Central memory CD8-positive, alpha-beta T cell (primary cell): ENCODE results near the gene NKAIN2.
"Not testable (repeated sequence)": the region's sequence is repeated elsewhere in the genome, so short reads cannot be mapped to it uniquely, and the experiment has no call there.

Source experiments
- ATAC-seq: fragments of 150-1000 bp; cut with Tn5 transposase; replicated peaks from 2 replicates; pipeline ENCODE4 v1.10.0; 2022; ENCODE audit warnings: mild to moderate bottlenecking, moderate FRiP score, moderate number of reproducible peaks; ENCODE audit not compliant: poor library complexity, severe bottlenecking; ENCODE audit errors: extremely low read depth
- DNase-seq, 2 donors: peaks; one replicate each; pipeline ENCODE4 v3.0.0; 2021; ENCODE audit warnings: low spot score in 2 of 2
- H3K27ac Mint-ChIP-seq: one replicate; pipeline ENCODE4 v1.8.0; 2022; ENCODE audit warnings: low read depth, mild to moderate bottlenecking, moderate library complexity, mixed read lengths
- H3K27me3 Mint-ChIP-seq: one replicate; pipeline ENCODE4 v1.8.0; 2022; ENCODE audit warnings: mixed read lengths
- H3K36me3 Mint-ChIP-seq: one replicate; pipeline ENCODE4 v1.8.0; 2022; ENCODE audit warnings: mild to moderate bottlenecking, moderate library complexity, mixed read lengths; ENCODE audit not compliant: insufficient read depth
- H3K4me1 Mint-ChIP-seq: one replicate; pipeline ENCODE4 v1.8.0; 2022; ENCODE audit warnings: mixed read lengths
- H3K4me3 Mint-ChIP-seq: one replicate; pipeline ENCODE4 v1.8.0; 2022; ENCODE audit warnings: mild to moderate bottlenecking, moderate library complexity, mixed read lengths
- H3K9me3 Mint-ChIP-seq: one replicate; pipeline ENCODE4 v1.8.0; 2022; ENCODE audit warnings: mixed read lengths

NKAIN2 gene

GRCh38 chr6:124561635-124562130 is 758.0 kb downstream of the NKAIN2 start:
- H3K4me1 Mint-ChIP-seq, result no peaks in the 10 kb centered on the region
- H3K36me3 Mint-ChIP-seq, result no peaks in the 10 kb centered on the region
- ATAC-seq (no peak), DNase-seq (no peak)
- no peaks in the 10 kb centered on the region for H3K27me3 Mint-ChIP-seq
- H3K4me3 Mint-ChIP-seq, result no peak overlapping the region
- no peak overlapping the region for H3K27ac Mint-ChIP-seq
- no peaks in the 10 kb centered on the region for H3K9me3 Mint-ChIP-seq

- H3K27me3 Mint-ChIP-seq, H3K36me3 Mint-ChIP-seq, H3K4me1 Mint-ChIP-seq: not testable (repeated sequence)
Measured at GRCh38 chr6:124564125-124564524, 760.5 kb downstream of the NKAIN2 start.

GRCh38 chr6:124567401-124567800 is 763.7 kb downstream of the NKAIN2 start:
- Mint-ChIP-seq H3K36me3 (no peaks in the 10 kb centered on the region), H3K4me3 (no peak overlapping the region), H3K9me3 (peaks cover 24% of the 10 kb centered on the region), H3K4me1 (no peaks in the 10 kb centered on the region), H3K27ac (no peak overlapping the region), H3K27me3 (no peaks in the 10 kb centered on the region)
- no peak for ATAC-seq
- no peak for DNase-seq

More at GRCh38 chr6:124564125-124564524, 760.5 kb downstream of the NKAIN2 start:
- not testable (repeated sequence) for H3K9me3 Mint-ChIP-seq, DNase-seq, H3K27ac Mint-ChIP-seq, ATAC-seq, H3K4me3 Mint-ChIP-seq

GRCh38 chr6:124573953-124574352 is 770.3 kb downstream of the NKAIN2 start:
- ATAC-seq, result no peak
- H3K27ac Mint-ChIP-seq, result no peak overlapping the region
- H3K9me3 Mint-ChIP-seq, result peaks cover 27% of the 10 kb centered on the region
- no peaks in the 10 kb centered on the region for H3K27me3 Mint-ChIP-seq
- H3K36me3 Mint-ChIP-seq, result no peaks in the 10 kb centered on the region
- H3K4me3 Mint-ChIP-seq, result no peak overlapping the region
- DNase-seq, result no peak
- H3K4me1 Mint-ChIP-seq, result no peaks in the 10 kb centered on the region

- no peaks in the 10 kb centered on the region for H3K4me1 Mint-ChIP-seq
- DNase-seq, result no peak
- no peak overlapping the region for H3K27ac Mint-ChIP-seq
- H3K27me3 Mint-ChIP-seq, result no peaks in the 10 kb centered on the region
- peaks cover 24% of the 10 kb centered on the region for H3K9me3 Mint-ChIP-seq
- ATAC-seq, result no peak
- H3K4me3 Mint-ChIP-seq, result no peak overlapping the region
- H3K36me3 Mint-ChIP-seq, result no peaks in the 10 kb centered on the region
Measured at GRCh38 chr6:124577734-124578281, 774.1 kb downstream of the NKAIN2 start.

- Mint-ChIP-seq H3K9me3 (peaks cover 27% of the 10 kb centered on the region), H3K4me3 (no peak overlapping the region), H3K27me3 (no peaks in the 10 kb centered on the region), H3K36me3 (no peaks in the 10 kb centered on the region), H3K4me1 (no peaks in the 10 kb centered on the region), H3K27ac (no peak overlapping the region)
- ATAC-seq (no peak), DNase-seq (no peak)
Measured at GRCh38 chr6:124590001-124590400, 786.3 kb downstream of the NKAIN2 start.

GRCh38 chr6:124599656-124600055 is 796.0 kb downstream of the NKAIN2 start:
- peaks cover 2% of the 10 kb centered on the region for H3K9me3 Mint-ChIP-seq
- H3K4me3 Mint-ChIP-seq, result no peak overlapping the region
- DNase-seq (no peak), ATAC-seq (no peak)
- no peaks in the 10 kb centered on the region for H3K36me3 Mint-ChIP-seq
- H3K4me1 Mint-ChIP-seq, result no peaks in the 10 kb centered on the region
- H3K27me3 Mint-ChIP-seq, result no peaks in the 10 kb centered on the region
- H3K27ac Mint-ChIP-seq, result no peak overlapping the region

GRCh38 chr6:124604719-124605118 is 801.1 kb downstream of the NKAIN2 start:
- H3K9me3 Mint-ChIP-seq, result no peaks in the 10 kb centered on the region
- no peaks in the 10 kb centered on the region for H3K36me3 Mint-ChIP-seq
- DNase-seq (no peak), ATAC-seq (no peak)
- no peak overlapping the region for H3K4me3 Mint-ChIP-seq
- no peaks in the 10 kb centered on the region for H3K27me3 Mint-ChIP-seq
- no peak overlapping the region for H3K27ac Mint-ChIP-seq
- no peaks in the 10 kb centered on the region for H3K4me1 Mint-ChIP-seq

GRCh38 chr6:124607119-124607627 is 803.5 kb downstream of the NKAIN2 start:
- Mint-ChIP-seq H3K4me1 (no peaks in the 10 kb centered on the region), H3K9me3 (no peaks in the 10 kb centered on the region), H3K36me3 (no peaks in the 10 kb centered on the region), H3K27me3 (no peaks in the 10 kb centered on the region), H3K4me3 (no peak overlapping the region), H3K27ac (no peak overlapping the region)
- no peak for ATAC-seq
- no peak for DNase-seq

- no peak overlapping the region for H3K4me3 Mint-ChIP-seq
- H3K27me3 Mint-ChIP-seq, result no peaks in the 10 kb centered on the region
- no peaks in the 10 kb centered on the region for H3K4me1 Mint-ChIP-seq
- H3K36me3 Mint-ChIP-seq, result no peaks in the 10 kb centered on the region
- H3K27ac Mint-ChIP-seq, result no peak overlapping the region
- ATAC-seq (no peak), DNase-seq (no peak)
- H3K9me3 Mint-ChIP-seq, result peaks cover 21% of the 10 kb centered on the region
Measured at GRCh38 chr6:124613031-124613430, 809.4 kb downstream of the NKAIN2 start.

- H3K4me1 Mint-ChIP-seq, result no peaks in the 10 kb centered on the region
- H3K27me3 Mint-ChIP-seq, result no peaks in the 10 kb centered on the region
- DNase-seq (no peak), ATAC-seq (no peak)
- peaks cover 9% of the 10 kb centered on the region for H3K9me3 Mint-ChIP-seq
- H3K27ac Mint-ChIP-seq, result no peak overlapping the region
- no peaks in the 10 kb centered on the region for H3K36me3 Mint-ChIP-seq
- H3K4me3 Mint-ChIP-seq, result no peak overlapping the region
Measured at GRCh38 chr6:124622351-124622750, 818.7 kb downstream of the NKAIN2 start.

- no peak for ATAC-seq
- Mint-ChIP-seq H3K27me3 (no peaks in the 10 kb centered on the region), H3K4me3 (no peak overlapping the region), H3K4me1 (no peaks in the 10 kb centered on the region), H3K36me3 (no peaks in the 10 kb centered on the region), H3K27ac (no peak overlapping the region), H3K9me3 (peaks cover 18% of the 10 kb centered on the region)
- no peak for DNase-seq
Measured at GRCh38 chr6:124633655-124634054, 830.0 kb downstream of the NKAIN2 start.

GRCh38 chr6:124640432-124640831 is 836.8 kb downstream of the NKAIN2 start:
- ATAC-seq (no peak), DNase-seq (no peak)
- H3K9me3 Mint-ChIP-seq, result peaks cover 13% of the 10 kb centered on the region
- no peaks in the 10 kb centered on the region for H3K4me1 Mint-ChIP-seq
- H3K36me3 Mint-ChIP-seq, result no peaks in the 10 kb centered on the region
- no peak overlapping the region for H3K27ac Mint-ChIP-seq
- no peaks in the 10 kb centered on the region for H3K27me3 Mint-ChIP-seq
- no peak overlapping the region for H3K4me3 Mint-ChIP-seq
